ENCODE measurements around the gene PLGRKT. TPM values are rescaled to one million over a fixed set of nuclear protein-coding genes. Genes with fewer than 3 reads are reported as not detected.
"Not testable (repeated sequence)": the region's sequence is repeated elsewhere in the genome, so short reads cannot be mapped to it uniquely, and the experiment has no call there.

The PLGRKT gene
- total RNA-seq, 1 donor, result 12.6 TPM

DNA sequence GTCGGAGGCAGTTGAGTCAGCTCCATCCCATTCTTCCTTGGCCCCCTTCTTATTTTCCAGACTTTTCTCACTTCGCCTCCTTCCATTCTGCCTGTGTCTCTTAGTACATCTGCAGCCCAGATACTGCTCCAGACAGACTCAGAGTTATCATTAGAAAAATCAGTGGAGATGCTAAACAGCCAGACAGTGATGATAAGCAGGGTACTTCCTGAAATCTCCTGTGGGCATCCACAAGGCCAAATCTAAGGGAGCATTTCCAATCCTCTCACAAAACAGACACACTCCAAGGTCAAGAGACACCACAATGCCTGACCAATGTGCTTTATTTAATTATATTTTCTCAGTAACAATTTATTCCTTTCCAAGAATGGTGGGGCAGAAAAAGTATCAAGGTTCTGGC lies 83.5 kb downstream of the PLGRKT start:
- H3K27me3 ChIP-seq (ENCODE audit: insufficient read depth, low read length), result no peaks in the 10 kb centered on the region
- H3K4me3 ChIP-seq (ENCODE audit: low read length), result no peak overlapping the region
- H3K4me1 ChIP-seq (ENCODE audit: insufficient read depth, low read length), result peaks cover 12% of the 10 kb centered on the region
- H3K9me3 ChIP-seq (ENCODE audit: low read depth, low read length), result no peaks in the 10 kb centered on the region

DNA sequence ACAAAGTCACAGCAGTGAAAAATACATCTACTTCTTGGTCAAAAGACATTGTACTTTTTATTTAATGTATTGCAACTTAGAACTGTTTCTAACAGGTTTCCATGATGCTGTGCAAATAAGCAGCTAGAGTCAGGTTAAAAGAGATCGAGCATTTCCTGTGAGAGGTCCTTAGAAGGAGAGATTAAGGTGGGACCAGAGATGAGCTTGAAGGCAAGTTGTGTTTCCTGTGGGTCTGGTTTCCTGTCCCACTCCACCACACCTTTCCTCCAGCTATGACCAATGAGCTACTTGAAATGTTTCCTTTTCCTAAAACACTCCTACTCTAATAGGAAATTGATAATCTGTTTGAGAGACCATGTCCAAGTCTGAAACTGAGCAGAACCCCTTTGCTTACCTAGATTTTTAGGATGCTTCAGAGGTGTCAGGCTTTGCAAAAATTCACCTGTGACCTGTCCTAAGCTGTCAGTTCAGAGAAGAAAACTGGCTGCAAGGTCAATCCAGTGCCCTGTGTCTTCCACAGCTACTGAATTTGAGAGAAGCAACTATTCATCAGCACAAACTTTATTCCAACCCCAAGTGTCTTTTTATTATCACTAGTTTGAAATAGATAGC lies 85.0 kb downstream of the PLGRKT start:
- Histone ChIP-seq H3K4me1 (ENCODE audit: insufficient read depth, low read length) (peaks cover 12% of the 10 kb centered on the region), H3K27me3 (ENCODE audit: insufficient read depth, low read length) (no peaks in the 10 kb centered on the region), H3K9me3 (ENCODE audit: low read depth, low read length) (no peaks in the 10 kb centered on the region), H3K4me3 (ENCODE audit: low read length) (no peak overlapping the region)

DNA sequence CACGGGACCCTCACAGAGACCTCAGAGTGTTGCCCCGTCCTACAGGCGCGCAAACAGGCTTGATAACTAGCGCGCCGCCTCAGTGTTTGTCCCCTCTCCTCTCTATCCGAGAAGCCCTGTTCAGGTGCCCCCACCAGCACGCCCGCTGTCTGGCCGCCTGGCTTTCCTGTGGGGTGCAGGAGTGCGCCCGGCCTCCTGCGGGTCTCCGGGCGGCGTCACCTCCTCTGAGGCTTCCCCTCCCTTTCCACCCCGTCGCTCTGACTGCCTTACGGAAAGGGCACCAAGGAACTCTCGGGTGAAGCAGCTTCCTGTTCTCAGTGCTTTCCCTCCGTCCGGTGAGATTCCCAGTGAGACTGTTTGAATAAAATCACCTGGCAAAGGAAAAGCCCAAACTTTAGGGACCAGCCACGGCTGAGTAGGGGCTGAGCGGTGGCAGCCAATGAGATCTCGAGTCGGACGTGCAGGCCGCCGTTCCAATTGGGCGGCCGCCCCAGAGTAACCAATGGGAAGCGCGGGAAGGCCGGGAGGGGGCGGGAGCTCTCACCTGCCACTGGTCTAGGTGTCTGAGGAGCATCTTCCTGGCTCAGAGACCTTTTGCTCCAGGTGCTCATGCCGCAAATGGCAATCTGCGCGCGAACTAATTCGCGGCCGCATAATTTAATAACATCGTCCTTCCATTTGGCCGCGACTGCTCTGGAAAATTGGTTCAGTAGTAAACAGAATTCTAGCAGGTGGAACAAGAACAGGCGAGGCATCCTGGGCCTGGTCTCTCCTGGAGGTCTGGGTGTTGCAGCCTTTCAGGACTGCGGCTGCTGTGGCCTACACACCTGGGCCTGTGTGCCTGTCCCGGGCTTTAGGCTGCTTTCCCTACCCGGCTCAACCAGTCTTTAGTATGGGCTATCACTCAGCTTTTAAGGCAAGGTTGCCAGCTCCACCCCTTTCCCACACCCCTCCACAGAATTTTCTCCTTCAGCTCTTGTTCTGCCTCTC lies 98.4 kb downstream of the PLGRKT start, which contains the start of gene RLN1:
TSS of gene RLN1 (minus strand) at position 885 of the 990 bp plus-strand sequence. CDS start at position 755, 130 bp downstream.
- not testable (repeated sequence) for H3K27me3 ChIP-seq (ENCODE audit: insufficient read depth, low read length); H3K9me3 ChIP-seq (ENCODE audit: low read depth, low read length); H3K4me3 ChIP-seq (ENCODE audit: low read length); H3K4me1 ChIP-seq (ENCODE audit: insufficient read depth, low read length)

DNA sequence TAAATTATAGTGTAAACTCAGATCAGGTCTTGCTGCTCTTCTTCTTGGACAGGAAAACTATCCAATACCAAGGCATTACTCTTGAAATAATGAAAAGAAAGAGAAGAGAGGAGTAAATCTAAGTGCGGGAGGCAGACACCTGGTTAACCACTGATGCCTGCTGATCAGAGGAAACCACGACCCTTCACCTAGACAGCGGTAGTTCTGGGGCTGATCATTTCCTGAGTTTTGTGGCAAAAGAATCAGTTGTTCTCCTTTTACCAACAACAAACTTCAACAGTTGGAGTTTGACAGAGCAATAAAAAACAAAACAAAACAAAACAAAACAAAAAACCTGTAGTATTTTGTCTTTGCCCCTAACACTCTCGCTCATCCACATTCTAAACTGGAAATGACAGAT lies 101.0 kb downstream of the PLGRKT start:
- H3K9me3 ChIP-seq (ENCODE audit: low read depth, low read length), result no peaks in the 10 kb centered on the region
- H3K4me1 ChIP-seq (ENCODE audit: insufficient read depth, low read length), result peaks cover 7% of the 10 kb centered on the region
- no peak overlapping the region for H3K4me3 ChIP-seq (ENCODE audit: low read length)
- H3K27me3 ChIP-seq (ENCODE audit: insufficient read depth, low read length), result no peaks in the 10 kb centered on the region

DNA sequence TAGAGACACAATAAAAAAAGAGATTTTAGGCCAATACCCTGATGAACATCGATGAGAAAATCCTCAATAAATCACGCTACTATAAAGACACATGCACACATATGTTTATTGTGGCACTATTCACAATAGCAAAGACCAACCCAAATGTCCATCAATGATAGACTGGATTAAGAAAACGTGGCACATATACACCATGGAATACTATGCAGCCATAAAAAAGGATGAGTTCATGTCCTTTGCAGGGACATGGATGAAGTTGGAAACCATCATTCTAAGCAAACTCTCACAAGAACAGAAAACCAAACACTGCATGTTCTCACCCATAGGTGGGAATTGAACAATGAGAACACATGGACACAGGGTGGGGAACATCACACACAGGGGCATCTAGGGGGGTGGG lies 106.4 kb downstream of the PLGRKT start:
- H3K27me3 ChIP-seq (ENCODE audit: insufficient read depth, low read length); H3K4me1 ChIP-seq (ENCODE audit: insufficient read depth, low read length); H3K4me3 ChIP-seq (ENCODE audit: low read length); H3K9me3 ChIP-seq (ENCODE audit: low read depth, low read length): not testable (repeated sequence)

DNA sequence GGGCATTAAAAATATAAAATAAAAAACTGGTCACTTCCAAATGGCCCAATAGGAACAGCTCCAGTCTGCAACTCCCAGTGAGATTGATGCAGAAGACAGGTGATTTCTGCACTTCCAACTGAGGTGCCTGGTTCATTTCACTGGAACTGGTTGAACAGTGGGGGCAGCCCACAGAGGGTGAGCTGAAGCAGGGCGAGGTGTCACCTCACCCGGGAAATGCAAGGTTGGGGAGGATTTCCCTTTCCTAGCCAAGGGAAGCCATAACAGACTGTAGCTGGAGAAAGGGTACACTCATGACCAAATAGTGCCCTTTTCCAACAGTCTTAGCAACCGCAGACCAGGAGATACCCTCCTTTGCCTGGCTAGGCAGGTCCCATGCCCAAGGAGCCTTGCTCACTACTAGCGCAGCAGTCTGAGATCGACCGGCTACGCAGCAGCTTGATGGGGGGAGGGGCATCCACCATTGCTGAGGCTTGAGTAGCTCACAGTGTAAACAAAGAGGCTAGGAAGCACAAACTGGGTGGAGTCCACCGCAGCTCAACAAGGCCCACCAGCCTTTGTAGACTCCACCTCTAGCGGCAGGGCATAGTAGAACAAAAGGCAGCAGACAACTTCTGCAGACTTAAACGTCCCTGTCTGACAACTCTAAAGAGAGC lies 110.7 kb downstream of the PLGRKT start:
- Histone ChIP-seq H3K4me3 (ENCODE audit: low read length) (no peak overlapping the region), H3K27me3 (ENCODE audit: insufficient read depth, low read length) (no peaks in the 10 kb centered on the region), H3K9me3 (ENCODE audit: low read depth, low read length) (no peaks in the 10 kb centered on the region), H3K4me1 (ENCODE audit: insufficient read depth, low read length) (no peaks in the 10 kb centered on the region)

DNA sequence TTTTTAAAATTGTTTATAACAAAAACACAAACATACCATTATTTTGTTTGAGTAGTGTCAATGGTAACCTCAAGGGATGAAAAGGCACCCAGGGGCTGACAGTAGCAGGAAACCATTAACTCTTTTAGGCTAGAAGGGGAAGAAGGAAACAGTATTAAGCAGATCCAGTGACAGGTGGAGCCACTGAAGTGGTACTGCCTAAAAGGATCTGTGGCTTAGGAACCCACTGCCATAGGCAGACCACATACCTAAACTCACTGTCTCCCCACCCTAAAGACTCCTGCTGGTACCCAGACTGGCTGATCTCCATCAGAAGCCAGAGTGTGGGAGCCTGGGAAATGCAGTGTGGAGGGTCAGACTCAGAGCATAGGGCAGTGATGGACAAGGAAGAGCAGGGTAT lies 111.5 kb downstream of the PLGRKT start:
- Histone ChIP-seq H3K27me3 (ENCODE audit: insufficient read depth, low read length) (no peaks in the 10 kb centered on the region), H3K4me3 (ENCODE audit: low read length) (no peak overlapping the region), H3K4me1 (ENCODE audit: insufficient read depth, low read length) (peaks cover 3% of the 10 kb centered on the region), H3K9me3 (ENCODE audit: low read depth, low read length) (no peaks in the 10 kb centered on the region)

DNA sequence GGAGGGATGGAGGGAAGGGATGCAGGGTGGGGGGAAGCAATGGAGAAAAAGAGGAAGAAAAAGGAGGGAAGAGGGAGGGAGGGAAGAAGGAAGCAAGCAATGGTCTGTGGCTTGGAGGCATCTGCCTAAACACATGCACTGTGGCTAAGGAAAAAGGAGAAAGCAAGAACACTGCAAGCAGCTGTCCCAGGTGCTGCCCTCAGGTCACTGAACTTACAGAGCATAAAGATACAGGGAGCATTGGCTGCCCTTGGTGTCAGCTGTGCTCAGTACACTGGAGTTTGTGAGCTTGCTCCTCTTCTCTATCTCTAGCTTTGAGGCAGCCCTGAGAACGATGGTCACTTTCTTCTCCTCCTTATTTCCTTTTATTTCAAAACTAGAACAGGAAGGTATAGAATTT lies 116.1 kb downstream of the PLGRKT start:
- not testable (repeated sequence) for H3K4me3 ChIP-seq (ENCODE audit: low read length); H3K27me3 ChIP-seq (ENCODE audit: insufficient read depth, low read length); H3K4me1 ChIP-seq (ENCODE audit: insufficient read depth, low read length); H3K9me3 ChIP-seq (ENCODE audit: low read depth, low read length)

DNA sequence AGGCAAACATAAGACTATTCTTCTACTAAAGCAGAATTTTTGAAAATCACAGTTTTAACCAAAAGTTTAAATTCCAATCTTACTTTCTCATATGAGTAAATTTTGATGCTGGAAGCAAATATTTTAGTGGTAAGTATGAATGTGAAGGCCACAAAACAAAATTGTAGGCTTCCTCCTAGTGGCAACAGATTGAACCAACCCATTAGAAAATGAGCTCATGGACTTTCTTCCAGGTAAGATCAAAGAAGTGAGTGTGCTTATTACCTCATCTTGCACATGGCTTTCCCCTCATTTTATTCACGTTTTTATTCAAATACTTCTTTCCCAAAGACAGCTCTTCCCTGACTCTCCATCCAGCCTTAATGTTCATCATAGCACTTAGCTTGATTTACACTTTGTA lies 116.7 kb downstream of the PLGRKT start:
- Histone ChIP-seq H3K4me3 (ENCODE audit: low read length) (no peak overlapping the region), H3K4me1 (ENCODE audit: insufficient read depth, low read length) (peaks cover 3% of the 10 kb centered on the region), H3K27me3 (ENCODE audit: insufficient read depth, low read length) (no peaks in the 10 kb centered on the region), H3K9me3 (ENCODE audit: low read depth, low read length) (no peaks in the 10 kb centered on the region)

DNA sequence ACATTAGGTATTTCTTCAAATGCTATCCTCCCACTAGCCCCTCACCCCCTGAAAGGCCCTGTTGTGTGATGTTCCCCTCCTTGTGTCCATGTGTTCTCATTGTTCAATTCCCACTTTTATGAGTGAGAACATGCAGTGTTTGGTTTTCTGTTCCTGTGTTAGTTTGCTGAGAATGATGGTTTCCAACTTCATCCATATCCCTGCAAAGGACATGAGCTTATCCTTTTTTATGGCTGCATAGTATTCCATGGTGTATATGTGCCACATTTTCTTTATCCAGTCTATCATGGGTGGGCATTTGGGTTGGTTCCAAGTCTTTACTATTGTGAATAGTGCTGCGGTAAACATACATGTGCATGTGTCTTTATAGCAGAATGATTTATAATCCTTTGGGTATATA lies 121.3 kb downstream of the PLGRKT start:
- H3K9me3 ChIP-seq (ENCODE audit: low read depth, low read length), result peaks cover 10% of the 10 kb centered on the region
- not testable (repeated sequence) for H3K4me1 ChIP-seq (ENCODE audit: insufficient read depth, low read length); H3K27me3 ChIP-seq (ENCODE audit: insufficient read depth, low read length); H3K4me3 ChIP-seq (ENCODE audit: low read length)

DNA sequence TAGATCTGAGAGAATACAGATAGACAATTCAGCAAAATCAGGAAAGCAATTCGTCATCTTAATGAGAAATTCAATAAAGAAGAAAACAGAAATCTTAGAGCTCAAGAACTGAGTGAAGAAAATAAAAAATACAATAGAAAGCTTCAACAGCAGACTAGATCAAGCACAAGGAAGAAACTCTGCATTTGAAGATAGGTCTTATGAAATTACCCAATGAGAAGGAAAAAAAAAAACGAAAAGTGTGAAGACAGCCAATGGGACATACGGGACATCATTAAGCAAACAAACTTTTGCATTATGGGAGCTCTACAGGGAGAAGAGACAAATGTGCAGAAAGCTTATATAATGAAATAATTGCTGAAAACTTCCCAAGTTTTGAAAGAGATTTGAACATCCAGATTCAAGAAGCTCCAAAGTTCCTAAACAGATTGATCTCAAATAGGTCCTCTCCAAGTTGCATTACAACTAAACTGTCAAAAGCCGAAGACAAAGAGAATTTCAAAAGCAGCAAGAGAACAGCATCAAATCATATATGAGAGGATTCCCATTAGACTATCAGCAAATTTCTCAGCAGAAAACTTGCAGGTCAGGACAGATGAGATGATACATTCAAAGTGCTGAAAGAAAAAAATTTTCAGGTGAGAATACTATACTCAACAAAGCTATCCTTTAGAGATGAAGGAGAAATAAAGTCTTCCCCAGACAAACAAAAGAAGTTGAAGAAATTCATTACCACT lies 122.4 kb downstream of the PLGRKT start:
- H3K9me3 ChIP-seq (ENCODE audit: low read depth, low read length), result peaks cover 10% of the 10 kb centered on the region
- H3K4me1 ChIP-seq (ENCODE audit: insufficient read depth, low read length), result no peaks in the 10 kb centered on the region
- H3K4me3 ChIP-seq (ENCODE audit: low read length), result no peak overlapping the region
- no peaks in the 10 kb centered on the region for H3K27me3 ChIP-seq (ENCODE audit: insufficient read depth, low read length)

DNA sequence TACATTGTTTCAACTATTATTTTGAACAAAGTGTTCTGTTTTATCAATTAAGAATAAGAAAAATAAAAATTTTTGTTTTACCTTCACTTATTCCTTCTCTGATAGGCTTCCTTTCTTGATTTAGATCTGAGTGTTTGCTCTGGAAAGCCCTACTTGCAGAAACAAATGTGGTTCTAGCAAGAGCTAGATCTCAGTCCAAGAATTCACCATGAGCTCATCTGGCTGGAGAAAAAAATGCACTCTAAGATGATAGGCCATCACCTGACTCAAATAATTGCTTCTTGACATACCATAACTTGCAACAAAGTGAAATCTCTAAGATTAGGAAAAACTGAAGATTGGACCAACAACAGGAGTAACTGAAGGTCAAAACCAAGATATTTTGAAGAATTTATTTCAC lies 126.9 kb downstream of the PLGRKT start:
- H3K27me3 ChIP-seq (ENCODE audit: insufficient read depth, low read length), result no peaks in the 10 kb centered on the region
- no peak overlapping the region for H3K4me3 ChIP-seq (ENCODE audit: low read length)
- peaks cover 9% of the 10 kb centered on the region for H3K9me3 ChIP-seq (ENCODE audit: low read depth, low read length)
- no peaks in the 10 kb centered on the region for H3K4me1 ChIP-seq (ENCODE audit: insufficient read depth, low read length)
